Kidney epithelial cell (primary cell): ENCODE results near the gene CSNK1G2. TPM values are rescaled to one million over a fixed set of nuclear protein-coding genes. Genes with fewer than 3 reads are reported as not detected.

ENCODE experiments used
- DNase-seq: peaks from one replicate; pipeline ENCODE4 v3.0.0-alpha.2; 2010; ENCODE audit warnings: low read depth
- H3K27me3 ChIP-seq: 2 replicates; pipeline ENCODE4 v1.6.0; 2011; ENCODE audit warnings: low read length; ENCODE audit not compliant: control insufficient read depth, insufficient read depth
- H3K36me3 ChIP-seq: 2 replicates; pipeline ENCODE4 v1.5.1; 2011; ENCODE audit warnings: low read length; ENCODE audit not compliant: control insufficient read depth, insufficient read depth
- H3K4me3 ChIP-seq: 2 replicates; pipeline ENCODE4 v1.5.1; 2011; ENCODE audit warnings: low read depth, mild to moderate bottlenecking, control low read depth, low read length
- CTCF ChIP-seq: IDR thresholded peaks from 2 replicates; pipeline ENCODE4 v1.5.1; 2011; ENCODE audit warnings: mild to moderate bottlenecking, moderate library complexity, low read length, control low read depth, inconsistent platforms; ENCODE audit not compliant: insufficient read depth, poor library complexity, severe bottlenecking
- total RNA-seq: library from RNA; depleted of rRNA; stranded (reverse); fragments of >200 nt; gene quantifications from 2 replicates; pipeline ENCODE4 v1.2.3, GENCODE V29; 2015

Gene CSNK1G2
- total RNA-seq, 1 donor from 2014 or later, result 105 TPM

DNA sequence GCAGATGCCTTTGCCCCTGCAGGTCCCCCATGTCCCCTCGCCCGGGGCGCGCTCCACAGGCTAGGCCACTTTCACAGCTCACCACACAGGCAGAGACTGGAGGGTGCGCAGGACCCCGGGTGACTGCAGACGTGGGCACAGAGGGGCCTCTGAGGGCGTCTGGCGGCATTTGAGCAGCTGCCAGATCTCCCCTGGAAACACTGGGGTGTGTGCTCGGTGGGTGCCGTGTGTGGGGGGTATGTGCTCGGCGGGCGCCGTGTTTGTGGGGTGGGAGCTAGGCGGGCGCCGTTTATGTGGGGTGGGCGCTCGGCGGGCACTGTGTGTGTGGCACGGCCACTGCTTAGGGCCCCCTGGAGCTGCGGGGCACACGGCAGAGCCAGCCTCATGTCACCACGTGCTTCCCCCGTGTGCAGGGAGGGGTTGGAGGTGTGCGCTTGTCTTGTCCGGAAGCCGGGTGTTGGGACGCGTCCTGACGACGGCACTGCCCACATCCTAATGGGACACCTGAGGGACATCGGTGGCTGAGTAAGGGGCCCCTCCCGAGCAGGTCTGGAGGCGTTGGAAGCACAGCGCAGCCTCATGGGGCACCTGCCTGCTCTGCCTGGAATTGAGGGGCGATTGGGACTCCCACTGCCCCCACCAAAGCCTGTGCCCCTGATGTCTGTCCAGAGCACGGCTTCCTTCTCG is 16.7 kb downstream of the CSNK1G2 start:
- DNase-seq, result no peak
- H3K27me3 ChIP-seq, result no peaks in the 10 kb centered on the region
- no peak overlapping the region for H3K4me3 ChIP-seq
- TF ChIP-seq CTCF, result no peak
- H3K36me3 ChIP-seq, result no peaks in the 10 kb centered on the region

GRCh38 chr19:1959928-1960589 is 19.1 kb downstream of the CSNK1G2 start:
- no peak for DNase-seq
- H3K4me3 ChIP-seq, result no peak overlapping the region
- H3K36me3 ChIP-seq, result no peaks in the 10 kb centered on the region
- no peaks in the 10 kb centered on the region for H3K27me3 ChIP-seq
- TF ChIP-seq CTCF, result no peak

GRCh38 chr19:1961000-1961883 is 20.3 kb downstream of the CSNK1G2 start:
- peak; percentile 51 for DNase-seq
- no peak overlapping the region for H3K4me3 ChIP-seq
- TF ChIP-seq CTCF, result no peak
- no peaks in the 10 kb centered on the region for H3K27me3 ChIP-seq
- H3K36me3 ChIP-seq, result no peaks in the 10 kb centered on the region

DNA sequence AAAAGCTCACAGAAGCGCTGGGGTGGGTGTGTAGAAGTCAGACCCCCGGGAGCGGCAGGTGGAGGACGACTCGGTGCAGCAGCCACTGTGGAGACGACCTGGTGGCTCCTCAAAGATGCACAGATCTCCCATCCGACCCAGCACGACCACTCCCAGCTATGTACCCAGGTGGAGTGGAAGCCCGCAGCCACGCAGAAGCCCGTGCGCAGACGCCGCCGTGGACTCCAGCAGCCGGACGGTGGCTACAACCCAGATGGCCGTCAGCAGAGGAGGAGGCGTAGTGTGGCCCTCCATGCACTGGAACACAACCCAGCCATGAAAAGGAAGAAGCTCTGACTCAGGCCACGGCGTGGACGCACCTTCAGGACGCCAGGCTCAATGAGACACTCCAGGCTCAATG is 21.7 kb downstream of the CSNK1G2 start:
- Histone ChIP-seq H3K27me3 (no peaks in the 10 kb centered on the region), H3K36me3 (no peaks in the 10 kb centered on the region), H3K4me3 (no peak overlapping the region)
- no peak for DNase-seq
- TF ChIP-seq CTCF, result no peak

DNA sequence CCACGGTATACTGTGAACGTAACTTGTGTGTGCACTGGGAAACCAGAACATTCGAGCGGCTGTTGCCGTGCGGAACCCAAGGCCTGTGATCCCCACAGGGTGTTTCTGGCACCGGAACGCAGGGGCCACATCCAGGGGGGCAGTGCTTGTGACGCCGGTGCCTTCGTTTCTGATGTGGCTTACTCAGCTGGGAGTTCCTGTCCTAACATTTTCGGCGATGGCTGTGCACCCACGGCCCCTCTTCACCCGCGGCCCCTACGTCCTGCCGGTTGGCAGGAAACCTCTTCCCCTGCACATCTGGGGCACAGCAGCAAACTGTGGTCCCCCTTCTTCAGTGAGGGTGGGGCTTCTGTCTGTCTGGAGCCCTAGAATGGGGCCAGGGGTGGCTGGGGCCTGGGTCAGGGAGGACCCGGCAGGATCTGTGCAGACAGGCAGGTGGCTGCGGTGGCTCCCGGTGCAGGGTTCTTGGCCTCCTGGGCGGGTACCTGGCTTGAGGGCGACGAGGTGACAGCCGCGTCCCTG is 26.2 kb downstream of the CSNK1G2 start:
- Histone ChIP-seq H3K36me3 (no peaks in the 10 kb centered on the region), H3K4me3 (no peak overlapping the region), H3K27me3 (no peaks in the 10 kb centered on the region)
- no peak for TF ChIP-seq CTCF
- no peak for DNase-seq
